ENCODE results near the gene TOM1L1. TPM values are rescaled to one million over a fixed set of nuclear protein-coding genes. Genes with fewer than 3 reads are reported as not detected.

TOM1L1 gene
- total RNA-seq, 1 donor from 2014 or later = 0.34 TPM

DNA sequence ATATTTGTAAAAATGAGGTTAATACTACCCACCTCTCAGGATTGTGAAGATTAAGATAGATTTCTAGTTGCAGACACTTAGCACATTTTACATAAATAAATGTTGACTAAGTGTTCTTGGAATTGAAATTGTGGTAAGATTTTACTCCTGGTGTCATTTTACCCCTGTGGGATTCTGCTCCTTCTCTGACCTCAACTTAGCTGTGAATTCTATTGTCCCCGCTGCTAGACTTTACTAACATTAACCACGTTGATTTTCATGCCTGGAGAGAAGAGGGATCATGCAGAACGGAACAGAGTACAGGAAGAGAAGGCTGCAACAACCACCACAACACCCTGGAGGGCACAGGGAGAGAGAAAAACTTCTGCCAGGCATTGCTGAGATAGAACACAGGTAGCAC lies 2.1 kb upstream of the TOM1L1 start:
- no peak for DNase-seq

DNA sequence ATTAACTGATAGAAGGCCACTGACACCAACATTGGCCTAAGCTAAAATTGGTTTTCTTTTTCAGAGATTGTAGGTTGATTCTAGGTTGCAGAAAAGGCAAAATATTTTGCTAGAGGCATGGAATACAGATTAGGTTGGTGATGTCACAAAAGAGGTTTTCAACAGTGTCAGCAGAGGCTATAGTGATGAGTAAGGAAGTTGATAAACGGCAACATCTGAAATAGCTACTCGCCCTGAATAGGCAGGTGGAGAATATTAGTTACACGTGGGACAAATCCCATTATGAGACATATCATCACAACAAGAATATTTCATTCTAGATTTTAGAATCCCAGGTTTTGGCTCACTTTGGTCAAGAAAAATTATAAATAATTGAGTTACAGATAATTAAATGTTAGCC lies 1.5 kb upstream of the TOM1L1 start:
- DNase-seq = no peak

GRCh38 chr17:54899721-54900456 lies 763 bp upstream of the TOM1L1 start:
- DNase-seq = no peak

GRCh38 chr17:54901230-54901822 lies 674 bp downstream of the TOM1L1 start:
- DNase-seq = no peak

DNA sequence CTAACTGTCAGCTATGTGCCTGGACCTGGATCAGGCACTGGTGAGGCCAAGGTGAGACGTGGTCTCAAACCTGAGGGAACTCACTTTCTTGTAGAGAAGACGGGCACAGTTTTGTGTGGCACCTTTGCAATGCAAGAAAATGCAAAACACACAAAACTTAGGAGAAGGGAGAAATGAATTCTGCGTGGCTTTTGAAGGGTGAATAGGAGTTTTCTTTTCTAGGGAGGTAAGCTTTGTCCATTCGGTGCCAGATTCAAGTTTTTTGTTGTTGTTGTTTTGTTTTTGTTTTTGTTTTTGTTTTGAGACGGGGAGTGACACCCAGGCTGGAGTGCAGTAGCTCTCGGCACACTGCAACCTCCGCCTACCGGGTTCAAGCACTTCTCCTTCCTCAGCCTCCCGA lies 1.4 kb downstream of the TOM1L1 start:
- no peak for DNase-seq

GRCh38 chr17:54902611-54903010 lies 2.0 kb downstream of the TOM1L1 start:
- DNase-seq = no peak

DNA sequence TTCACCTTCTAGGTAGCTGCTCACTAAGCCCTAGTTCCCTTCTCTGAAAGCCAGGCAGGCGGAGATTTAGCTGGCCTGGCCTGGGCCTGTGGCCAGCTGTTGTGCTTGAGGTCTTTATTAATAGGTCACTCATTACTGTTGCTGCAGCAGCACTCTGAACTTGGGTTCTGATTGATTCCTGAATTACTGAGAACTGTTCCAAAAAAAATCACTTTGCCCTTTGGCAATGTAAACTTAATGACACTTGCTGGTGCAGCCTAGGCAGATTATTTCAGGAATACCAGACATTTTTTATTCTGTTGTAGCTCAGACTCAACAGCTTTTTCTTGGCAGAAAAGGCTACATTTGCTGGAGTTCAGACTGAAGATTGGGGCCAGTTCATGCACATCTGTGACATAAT lies 2.7 kb downstream of the TOM1L1 start:
- no peak for DNase-seq

- DNase-seq = no peak
Observed at GRCh38 chr17:54906683-54907082, 6.0 kb downstream of the TOM1L1 start.

GRCh38 chr17:54907376-54907775 lies 6.7 kb downstream of the TOM1L1 start:
- no peak for DNase-seq

DNA sequence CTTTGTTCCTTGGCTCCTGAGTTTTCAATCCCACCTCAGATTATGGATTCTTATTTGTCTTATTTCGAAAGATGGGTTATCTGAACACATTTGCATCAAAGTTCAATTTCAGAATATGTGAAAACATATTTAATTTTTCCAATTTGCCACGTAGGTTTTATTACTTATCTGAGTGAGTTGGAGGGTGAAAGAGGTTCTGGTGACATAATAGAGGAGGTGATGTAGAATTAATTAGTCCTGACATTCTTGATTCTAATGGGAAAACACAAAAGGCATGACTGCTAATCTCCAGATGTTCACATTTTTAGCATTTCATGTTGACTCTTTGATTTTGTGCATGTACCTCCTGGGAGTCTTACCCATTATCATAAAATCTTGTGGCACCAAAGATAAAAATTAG lies 9.1 kb downstream of the TOM1L1 start:
- no peak for DNase-seq

DNA sequence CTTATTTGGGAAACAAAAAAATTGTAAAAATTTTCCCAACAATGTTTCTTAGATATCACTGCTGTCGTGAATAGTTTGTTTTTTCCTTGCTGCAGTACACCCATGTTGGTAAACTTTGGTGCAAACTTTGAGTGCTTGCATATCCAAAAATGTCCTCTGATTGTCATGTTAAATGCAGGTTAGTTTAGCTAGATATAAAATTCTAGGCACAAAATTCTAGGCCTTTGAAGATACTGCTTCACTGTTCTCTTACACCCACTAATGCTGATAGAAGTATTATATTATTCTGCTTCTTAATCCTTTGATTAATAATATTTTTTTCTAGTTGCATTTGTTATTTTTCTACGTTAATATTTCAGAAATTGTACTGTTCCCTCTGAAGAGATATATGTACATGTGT lies 16.1 kb downstream of the TOM1L1 start:
- no peak for DNase-seq

DNA sequence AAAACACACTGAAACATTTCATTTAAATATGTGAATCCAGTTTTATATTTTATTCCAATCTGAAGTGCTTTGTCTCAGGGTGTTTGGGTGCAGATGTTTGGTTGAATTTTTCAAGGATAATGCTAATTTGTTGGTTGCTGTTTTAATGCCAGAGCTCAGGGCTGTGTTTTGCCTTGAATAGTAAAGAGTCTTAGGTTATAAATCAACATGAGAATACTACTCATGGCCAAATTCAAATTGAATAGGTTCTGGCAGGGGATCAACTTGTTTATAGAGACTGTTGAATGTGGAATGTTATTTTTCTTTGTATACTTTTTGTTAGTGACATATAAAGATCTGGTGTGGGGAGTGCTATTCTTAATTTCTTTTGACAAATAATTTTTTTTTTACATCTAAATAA lies 18.8 kb downstream of the TOM1L1 start:
- DNase-seq = no peak

GRCh38 chr17:54920819-54921218 lies 20.2 kb downstream of the TOM1L1 start:
- no peak for DNase-seq

- no peak for DNase-seq
Observed at GRCh38 chr17:54924405-54924804, 23.8 kb downstream of the TOM1L1 start.

DNA sequence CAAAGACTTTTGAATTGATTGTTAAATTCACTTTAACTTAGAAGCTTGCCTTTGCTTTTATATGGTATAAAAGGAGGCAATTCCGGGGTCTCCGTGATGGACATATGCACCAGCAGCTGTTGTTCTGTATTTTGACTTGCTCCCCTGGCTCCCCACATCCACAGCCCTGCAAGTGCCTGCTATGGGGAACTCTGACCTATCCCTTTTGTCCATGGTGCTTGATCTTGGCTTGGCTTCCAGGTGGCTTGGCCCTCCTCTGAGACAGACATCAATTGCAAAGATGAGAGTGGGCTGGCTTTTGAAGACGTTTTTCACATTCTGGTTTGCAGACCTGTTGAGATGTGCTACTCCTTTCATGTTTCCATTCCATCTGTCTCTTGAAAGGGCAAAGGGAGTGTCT lies 26.9 kb downstream of the TOM1L1 start:
- DNase-seq = no peak

GRCh38 chr17:54932711-54933110 lies 32.1 kb downstream of the TOM1L1 start:
- DNase-seq = no peak

DNA sequence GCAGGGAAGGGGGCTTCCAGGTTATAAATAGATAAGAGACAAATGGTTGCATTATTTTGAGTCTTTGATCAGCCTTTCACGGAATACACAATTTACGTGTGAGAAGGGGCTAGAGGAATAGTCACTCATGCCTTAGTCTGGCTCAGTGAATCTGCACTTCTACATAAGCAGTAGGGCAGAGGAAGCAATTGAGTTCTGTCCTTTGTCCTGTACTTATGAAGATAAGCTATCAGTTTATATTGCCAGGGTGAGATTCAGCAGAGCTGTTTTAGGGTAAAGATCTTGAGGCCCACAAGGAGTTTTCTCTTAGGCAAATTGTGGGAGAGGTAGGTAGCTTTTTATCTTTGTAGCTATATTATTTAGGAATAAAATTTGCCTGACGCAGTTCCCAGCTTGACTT lies 33.3 kb downstream of the TOM1L1 start:
- no peak for DNase-seq

- no peak for DNase-seq
Observed at GRCh38 chr17:54935471-54935870, 34.8 kb downstream of the TOM1L1 start.

- DNase-seq = no peak
Observed at GRCh38 chr17:54937018-54937417, 36.4 kb downstream of the TOM1L1 start.

DNA sequence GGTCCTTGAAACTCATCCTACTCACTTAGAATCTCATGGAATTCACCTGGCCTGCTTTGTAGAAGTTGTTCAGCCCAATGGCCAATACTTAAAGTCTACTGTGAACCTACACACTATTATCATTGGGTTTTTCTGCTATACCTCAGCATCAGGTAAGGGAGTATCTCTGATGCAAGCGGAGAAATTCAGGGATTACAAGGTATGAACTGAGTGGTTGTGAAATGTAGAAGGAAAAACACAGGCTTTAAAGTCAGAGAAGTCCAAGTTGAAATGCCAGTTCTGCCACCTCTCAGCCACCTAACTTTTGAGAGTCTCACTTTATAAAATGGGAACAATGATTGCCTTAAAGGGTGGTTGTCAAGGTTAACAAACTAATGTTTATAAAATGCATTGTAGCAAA lies 36.8 kb downstream of the TOM1L1 start:
- DNase-seq = no peak

GRCh38 chr17:54941285-54941684 lies 40.6 kb downstream of the TOM1L1 start:
- no peak for DNase-seq

DNA sequence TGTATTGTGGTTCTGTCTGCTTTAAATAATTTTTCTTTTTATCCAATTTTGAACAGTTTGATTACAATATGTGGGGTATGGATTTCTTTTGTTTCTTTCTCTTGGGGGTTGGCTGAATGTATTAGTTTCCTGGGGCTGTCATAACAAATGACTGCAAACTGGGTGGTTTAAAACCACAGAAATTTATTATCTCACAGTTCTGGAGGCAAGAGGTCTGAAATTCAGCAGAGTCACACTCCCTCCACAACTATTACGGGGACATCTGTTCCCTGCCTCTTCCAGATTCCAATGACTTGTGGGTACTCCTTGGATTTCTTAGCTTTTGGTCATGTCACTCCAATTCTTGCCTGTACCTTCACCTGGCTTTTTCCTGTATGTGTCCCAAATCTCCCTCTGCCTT lies 44.1 kb downstream of the TOM1L1 start:
- no peak for DNase-seq

DNA sequence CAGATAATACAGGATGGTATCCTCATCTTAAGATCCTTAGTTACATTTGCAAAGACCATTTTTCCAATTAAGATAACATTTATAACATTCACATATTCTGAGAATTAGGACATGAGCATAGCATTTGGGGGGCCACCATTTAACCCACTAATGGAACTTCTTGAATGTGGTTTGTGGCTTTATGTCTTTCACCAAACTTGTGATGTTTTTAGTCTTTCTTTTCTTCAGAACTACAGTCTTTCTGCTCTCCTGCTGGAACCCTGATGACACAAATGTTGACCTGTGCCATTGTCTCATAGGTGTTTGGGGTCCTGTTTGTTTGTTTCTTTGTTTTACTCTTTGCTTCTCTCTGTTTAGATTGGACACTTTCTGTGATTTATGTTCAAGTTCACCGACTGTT lies 44.6 kb downstream of the TOM1L1 start:
- no peak for DNase-seq

GRCh38 chr17:54945671-54946070 lies 45.0 kb downstream of the TOM1L1 start:
- DNase-seq = peak; percentile 5

DNA sequence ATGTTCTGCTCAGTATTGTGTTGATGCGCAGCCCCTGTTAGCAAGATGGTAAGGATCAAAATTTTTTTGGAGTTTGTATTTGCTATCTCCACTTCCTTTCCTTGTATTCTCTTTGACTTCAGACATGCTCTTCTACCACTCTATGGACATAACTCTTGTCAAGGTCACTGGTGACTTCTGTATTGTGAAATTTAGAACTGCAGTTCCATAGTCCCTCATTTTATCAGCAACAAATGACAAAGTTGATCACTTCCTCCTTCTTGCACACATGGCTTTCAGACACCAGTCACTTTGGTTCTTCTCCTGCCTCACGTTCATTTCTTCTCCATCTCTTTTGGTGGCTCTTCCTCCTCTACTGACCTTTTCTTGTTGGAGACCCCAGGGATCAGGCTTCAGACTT lies 46.7 kb downstream of the TOM1L1 start:
- no peak for DNase-seq
